H9 (cell line): ENCODE data around the gene CCDC187. TPM values are rescaled to one million over a fixed set of nuclear protein-coding genes. Genes with fewer than 3 reads are reported as not detected.

ENCODE experiments used
- DNase-seq: peaks from one replicate; pipeline ENCODE4 v3.0.0-alpha.2; 2017
- H2AFZ ChIP-seq: one replicate; pipeline ENCODE4 v1.6.1; 2013; ENCODE audit warnings: mild to moderate bottlenecking, low read length, control low read depth, moderate library complexity
- H2AK5ac ChIP-seq: 2 replicates; pipeline ENCODE4 v1.6.1; 2013; ENCODE audit warnings: low read length, control low read depth, mixed read lengths; ENCODE audit not compliant: insufficient read length
- H2BK120ac ChIP-seq: one replicate; pipeline ENCODE4 v1.6.1; 2013; ENCODE audit warnings: low read depth, mild to moderate bottlenecking, low read length, control low read depth, inconsistent platforms; ENCODE audit not compliant: poor library complexity, severe bottlenecking
- H2BK12ac ChIP-seq: 2 replicates; pipeline ENCODE4 v1.6.1; 2013; ENCODE audit warnings: low read length, control low read depth, mixed read lengths, low read depth; ENCODE audit not compliant: insufficient read length
- H2BK15ac ChIP-seq: 2 replicates; pipeline ENCODE4 v1.6.1; 2013; ENCODE audit warnings: low read depth, low read length, control low read depth
- H2BK20ac ChIP-seq: one replicate; pipeline ENCODE4 v1.6.1; 2013; ENCODE audit warnings: low read depth, mild to moderate bottlenecking, low read length, control low read depth, inconsistent platforms; ENCODE audit not compliant: poor library complexity, severe bottlenecking
- H2BK5ac ChIP-seq: 2 replicates; pipeline ENCODE4 v1.6.1; 2013; ENCODE audit warnings: low read length, control low read depth, mixed read lengths; ENCODE audit not compliant: insufficient read length
- H3K14ac ChIP-seq: 2 replicates; pipeline ENCODE4 v1.6.1; 2013; ENCODE audit warnings: low read length, control low read depth; ENCODE audit not compliant: insufficient read depth
- H3K18ac ChIP-seq: 2 replicates; pipeline ENCODE4 v1.6.1; 2013; ENCODE audit warnings: low read depth, mild to moderate bottlenecking, mixed read lengths, low read length, control low read depth; ENCODE audit not compliant: insufficient read length
- H3K23ac ChIP-seq: 2 replicates; pipeline ENCODE4 v1.6.1; 2013; ENCODE audit warnings: low read length, control low read depth, mixed read lengths, low read depth; ENCODE audit not compliant: insufficient read length
- H3K23me2 ChIP-seq: 2 replicates; pipeline ENCODE4 v1.6.1; 2013; ENCODE audit warnings: low read depth, mild to moderate bottlenecking, mixed read lengths, low read length, control low read depth; ENCODE audit not compliant: insufficient read length, poor library complexity, severe bottlenecking
- H3K27ac ChIP-seq: 2 replicates; pipeline ENCODE4 v1.5.1; 2013; ENCODE audit warnings: low read length, control low read depth, mixed read lengths, low read depth; ENCODE audit not compliant: insufficient read length
- H3K27me3 ChIP-seq: 2 replicates; pipeline ENCODE4 v1.6.1; 2013; ENCODE audit warnings: low read length, control low read depth, inconsistent platforms; ENCODE audit not compliant: insufficient read depth
- H3K4ac ChIP-seq: 2 replicates; pipeline ENCODE4 v1.6.1; 2013; ENCODE audit warnings: low read depth, mild to moderate bottlenecking, control low read depth, inconsistent platforms, low read length, moderate library complexity
- H3K4me1 ChIP-seq: 2 replicates; pipeline ENCODE4 v1.6.1; 2013; ENCODE audit warnings: low read length, control low read depth, inconsistent platforms; ENCODE audit not compliant: insufficient read depth
- H3K4me2 ChIP-seq: 2 replicates; pipeline ENCODE4 v1.6.1; 2013; ENCODE audit warnings: low read length, control low read depth, mixed read lengths; ENCODE audit not compliant: insufficient read length, insufficient read depth
- H3K56ac ChIP-seq: 2 replicates; pipeline ENCODE4 v1.6.1; 2013; ENCODE audit warnings: low read depth, mild to moderate bottlenecking, mixed read lengths, low read length, control low read depth; ENCODE audit not compliant: insufficient read length
- H3K79me1 ChIP-seq: 2 replicates; pipeline ENCODE4 v1.6.1; 2013; ENCODE audit warnings: low read depth, mild to moderate bottlenecking, moderate library complexity, low read length, control low read depth, inconsistent platforms; ENCODE audit not compliant: insufficient read depth, poor library complexity, severe bottlenecking
- H3K79me2 ChIP-seq: 2 replicates; pipeline ENCODE4 v1.6.1; 2013; ENCODE audit warnings: low read length, control low read depth, inconsistent platforms; ENCODE audit not compliant: insufficient read depth
- H3K9ac ChIP-seq: 2 replicates; pipeline ENCODE4 v1.6.1; 2013; ENCODE audit warnings: low read length, control low read depth, mixed read lengths; ENCODE audit not compliant: insufficient read length; ENCODE audit errors: extremely low read depth
- H3K9me3 ChIP-seq: one replicate; pipeline ENCODE4 v1.6.1; 2013; ENCODE audit warnings: low read depth, low read length, inconsistent platforms; ENCODE audit not compliant: control insufficient read depth
- H3T11ph ChIP-seq: one replicate; pipeline ENCODE4 v1.6.1; 2013; ENCODE audit warnings: mild to moderate bottlenecking, low read length, control low read depth, inconsistent platforms
- H4K20me1 ChIP-seq: one replicate; pipeline ENCODE4 v1.6.1; 2013; ENCODE audit not compliant: control insufficient read depth, insufficient read length, insufficient read depth
- H4K5ac ChIP-seq: 2 replicates; pipeline ENCODE4 v1.6.1; 2013; ENCODE audit warnings: low read depth, mild to moderate bottlenecking, mixed read lengths, low read length, control low read depth; ENCODE audit not compliant: insufficient read length
- H4K8ac ChIP-seq: replicated peaks from 2 replicates; pipeline ENCODE4 v1.6.1; 2013; ENCODE audit warnings: low read length, control low read depth, mixed read lengths, low read depth; ENCODE audit not compliant: insufficient read length
- H4K91ac ChIP-seq: 2 replicates; pipeline ENCODE4 v1.6.1; 2013; ENCODE audit warnings: low read depth, mild to moderate bottlenecking, moderate library complexity, mixed read lengths, low read length, control low read depth; ENCODE audit not compliant: insufficient read length
- H3K27ac Mint-ChIP-seq, 3 experiments: 2 replicates in 2 of 3; 3 replicates in 1 of 3; pipeline ENCODE4 v1.8.0; 2020 to 2021; ENCODE audit warnings: mixed read lengths in 3 of 3, mild to moderate bottlenecking in 1 of 3, moderate library complexity in 1 of 3
- H3K27me3 Mint-ChIP-seq: 2 replicates; pipeline ENCODE4 v1.8.0; 2021; ENCODE audit warnings: low read depth, mild to moderate bottlenecking, moderate library complexity, mixed read lengths
- H3K36me3 Mint-ChIP-seq, 3 experiments: 2 replicates in 2 of 3; 3 replicates in 1 of 3; pipeline ENCODE4 v1.8.0; 2020 to 2021; ENCODE audit warnings: low read depth in 3 of 3, mixed read lengths in 3 of 3; ENCODE audit not compliant: insufficient read depth in 1 of 3
- H3K4me1 Mint-ChIP-seq, 2 experiments: 2 replicates each; pipeline ENCODE4 v1.8.0; 2020; ENCODE audit warnings: mixed read lengths in 2 of 2
- H3K4me3 Mint-ChIP-seq, 2 experiments: 2 replicates in 1 of 2; 3 replicates in 1 of 2; pipeline ENCODE4 v1.8.0; 2020 to 2021; ENCODE audit warnings: mild to moderate bottlenecking in 2 of 2, mixed read lengths in 2 of 2, moderate library complexity in 1 of 2
- H3K9me3 Mint-ChIP-seq, 2 experiments: 2 replicates in 1 of 2; 3 replicates in 1 of 2; pipeline ENCODE4 v1.8.0; 2020; ENCODE audit warnings: mild to moderate bottlenecking in 2 of 2, mixed read lengths in 2 of 2, moderate library complexity in 1 of 2
- CTCF ChIP-seq: fragments of 200-600 bp; sonication (generic); conservative IDR thresholded peaks from 3 replicates; pipeline ENCODE4 v1.8.0; 2021; ENCODE audit warnings: antibody characterized with exemption, mild to moderate bottlenecking
- WGBS: extraction: QIAGEN DNeasy Blood & Tissue Kit; methylation state at CpG from one replicate; pipeline ENCODE4 v1.1.7; 2013; ENCODE audit warnings: missing lambda C conversion rate, low lambda C conversion rate, mixed read lengths; ENCODE audit not compliant: insufficient read length; ENCODE audit errors: extremely low coverage; 5-methylcytosine and 5-hydroxymethylcytosine counted together
- total RNA-seq: library from RNA; stranded (reverse); gene quantifications from 2 replicates; pipeline ENCODE4 v1.2.1, GENCODE V29; 2021

Gene CCDC187
- total RNA-seq, 1 experiment from 2014 or later: 0.07 TPM

GRCh38 chr9:136240941-136241340 lies 63.0 kb downstream of the CCDC187 start:
- Histone ChIP-seq H4K91ac (no peak overlapping the region), H3K79me1 (peaks cover 13% of the 10 kb centered on the region), H2AFZ (no peak overlapping the region), H3K56ac (no peak overlapping the region), H2BK12ac (no peak overlapping the region), H3K9ac (no peak overlapping the region), H3K27ac (no peak overlapping the region), H3K79me2 (peaks cover 30% of the 10 kb centered on the region; the same call in 1 of the 2 replicates), H4K5ac (no peak overlapping the region), H2AK5ac (no peak overlapping the region), H3K27me3 (no peaks in the 10 kb centered on the region), H2BK15ac (no peak overlapping the region), H4K8ac (no peak overlapping the region), H2BK20ac (no peak overlapping the region), H3K23ac (no peak overlapping the region), H3K9me3 (no peaks in the 10 kb centered on the region), H3T11ph (no peak overlapping the region), H2BK5ac (no peak overlapping the region), H3K18ac (no peak overlapping the region), H3K4me1 (peaks cover 9% of the 10 kb centered on the region), H2BK120ac (no peak overlapping the region), H3K14ac (no peak overlapping the region), H3K4ac (no peak overlapping the region), H3K4me2 (no peak overlapping the region), H3K23me2 (peaks cover 5% of the 10 kb centered on the region), H4K20me1 (peaks cover 10% of the 10 kb centered on the region)
- Mint-ChIP-seq H3K27ac (peak overlapping the region in 1 of 3 experiments; percentile 70; a peak in 1 of 7 replicates), H3K4me3 (no peak overlapping the region), H3K27me3 (peaks cover 1% of the 10 kb centered on the region; the same call in 1 of the 2 replicates), H3K9me3 (no peaks in the 10 kb centered on the region), H3K4me1 (peaks cover 32 to 35% of the 10 kb centered on the region in 2 experiments), H3K36me3 (peaks cover 5 to 12% (median 9%) of the 10 kb centered on the region in 3 experiments; a peak in 6 of 7 replicates)
- no peak for TF ChIP-seq CTCF
- WGBS: no CpG with 5 or more reads among the region's 20 CpGs
- DNase-seq: no peak
